ENCODE data around the gene OTUD5.

DNA sequence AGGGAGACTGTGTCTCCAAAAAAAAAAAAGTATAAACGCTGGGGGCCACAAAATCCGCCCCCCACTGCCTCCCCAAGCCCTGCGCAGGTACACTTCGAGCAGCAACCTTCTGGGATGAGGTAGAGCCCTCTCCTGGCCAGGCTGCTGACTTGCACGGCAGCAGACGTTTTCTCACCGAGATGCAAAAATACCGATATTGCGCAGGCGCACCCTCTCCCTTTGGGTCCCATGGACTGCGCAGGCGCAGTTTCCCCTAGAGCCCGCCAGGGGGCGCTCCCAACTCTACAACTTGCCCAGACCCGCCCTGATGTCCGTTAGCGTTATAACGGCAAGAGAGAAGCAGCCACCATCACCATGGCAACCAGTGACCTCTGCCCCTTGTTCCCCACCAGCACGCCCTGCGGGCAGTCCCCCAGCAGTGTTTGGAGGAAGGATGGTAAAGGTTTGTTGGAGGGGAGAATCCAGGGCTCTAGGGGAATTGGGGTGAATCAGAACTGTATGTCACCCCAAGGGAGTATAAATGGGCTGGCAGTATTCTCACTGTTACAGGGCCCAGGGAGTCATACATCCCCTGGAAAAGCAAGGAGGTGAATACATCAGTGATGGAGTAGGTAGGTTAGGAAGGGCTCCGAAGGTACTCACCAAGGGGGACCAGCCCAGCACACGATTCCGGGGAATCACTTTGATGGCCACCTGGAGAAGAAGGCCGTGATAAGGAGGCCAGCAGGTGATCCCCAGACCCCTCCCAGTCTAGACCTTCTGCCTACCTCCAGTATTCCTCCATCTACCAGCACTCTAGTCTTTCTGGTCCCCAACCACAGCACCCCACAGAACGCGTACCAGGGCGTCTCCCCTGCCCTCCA is 40.0 kb downstream of the OTUD5 start:
- peak; percentile 85 for TF ChIP-seq CTCF (IDR thresholded peaks at IDR 0.05; ENCODE audit: insufficient read depth, low read length)
- TF ChIP-seq REST (IDR thresholded peaks at IDR 0.05; ENCODE audit: insufficient replicate concordance, low read depth), result no peak
- TF ChIP-seq GABPA (IDR thresholded peaks at IDR 0.05; ENCODE audit: low read depth), result no peak
- TF ChIP-seq SPI1 (IDR thresholded peaks at IDR 0.05; ENCODE audit: borderline replicate concordance, low read depth), result no peak
- TF ChIP-seq POLR2AphosphoS5 (IDR thresholded peaks at IDR 0.05; ENCODE audit: low read depth), result no peak
